Fibroblast of lung (primary cell): Measurements from ENCODE around the gene TRIM16. TPM values are rescaled to one million over a fixed set of nuclear protein-coding genes. Genes with fewer than 3 reads are reported as not detected.
"Not testable (repeated sequence)": the region's sequence is repeated elsewhere in the genome, so short reads cannot be mapped to it uniquely, and the experiment has no call there.

ENCODE experiments used
- DNase-seq, 2 donors: peaks; one replicate each; pipeline versions ENCODE4 v3.0.0 to v3.0.0-alpha.2; 2010; ENCODE audit warnings: low read depth in 2 of 2
- H2AFZ ChIP-seq: 2 replicates; pipeline ENCODE4 v1.5.1; 2012; ENCODE audit warnings: low read length, control low read depth, inconsistent platforms
- H3K27ac ChIP-seq: 2 replicates; pipeline ENCODE4 v1.5.1; 2011; ENCODE audit warnings: low read length, control low read depth; ENCODE audit not compliant: insufficient read depth
- H3K27me3 ChIP-seq: 2 replicates; pipeline ENCODE4 v1.5.1; 2011; ENCODE audit warnings: mild to moderate bottlenecking, low read length; ENCODE audit not compliant: control insufficient read depth, insufficient read depth
- H3K36me3 ChIP-seq: 2 replicates; pipeline ENCODE4 v1.5.1; 2011; ENCODE audit warnings: low read length; ENCODE audit not compliant: control insufficient read depth, insufficient read depth
- H3K4me1 ChIP-seq: 2 replicates; pipeline ENCODE4 v1.5.1; 2011; ENCODE audit warnings: low read length; ENCODE audit not compliant: control insufficient read depth, insufficient read depth; ENCODE audit errors: extremely low read depth
- H3K4me2 ChIP-seq: 2 replicates; pipeline ENCODE4 v1.5.1; 2011; ENCODE audit warnings: low read length, control low read depth; ENCODE audit not compliant: insufficient read depth; ENCODE audit errors: extremely low read depth
- H3K4me3 ChIP-seq, 4 experiments: fragments of 200-600 bp in 1 of 4; sonication (generic) in 1 of 4; replicated peaks in 1 of 4; 2 replicates each; pipeline ENCODE4 v1.5.1; 2011 to 2016; ENCODE audit warnings: low read length in 4 of 4, low read depth in 3 of 4, mild to moderate bottlenecking in 3 of 4, control low read depth in 2 of 4, inconsistent platforms in 1 of 4, mixed read lengths in 1 of 4; ENCODE audit not compliant: insufficient read depth in 1 of 4; ENCODE audit errors: control extremely low read depth in 1 of 4
- H3K79me2 ChIP-seq: 2 replicates; pipeline ENCODE4 v1.5.1; 2012; ENCODE audit warnings: mild to moderate bottlenecking, low read length, inconsistent platforms; ENCODE audit not compliant: control insufficient read depth, insufficient read depth
- H3K9ac ChIP-seq: 2 replicates; pipeline ENCODE4 v1.5.1; 2011; ENCODE audit warnings: mild to moderate bottlenecking, low read length, control low read depth; ENCODE audit not compliant: insufficient read depth
- H3K9me3 ChIP-seq: 2 replicates; pipeline ENCODE4 v1.5.1; 2012; ENCODE audit warnings: low read depth, low read length; ENCODE audit not compliant: control insufficient read depth, insufficient read depth
- H4K20me1 ChIP-seq: 2 replicates; pipeline ENCODE4 v1.5.1; 2011; ENCODE audit warnings: low read length; ENCODE audit not compliant: control insufficient read depth, insufficient read depth; ENCODE audit errors: extremely low read depth
- polyA plus RNA-seq, 2 donors: library from polyadenylated mRNA; depleted of rRNA in 1 of 2; stranded (reverse) in 1 of 2; unstranded in 1 of 2; fragments of >200 nt; gene quantifications; 2 replicates each; pipeline ENCODE4 v1.2.1, GENCODE V29; 2011 to 2012; ENCODE audit warnings: missing spikeins in 1 of 2
- total RNA-seq: library from RNA; depleted of rRNA; stranded (reverse); fragments of >200 nt; gene quantifications from 2 replicates; pipeline ENCODE4 v1.2.1, GENCODE V29; 2014

TRIM16 gene
- total and polyA plus RNA-seq, 2 donors (not counting 1 experiment from before 2014, with no cell fraction given), result 21.0 to 63.1 TPM

DNA sequence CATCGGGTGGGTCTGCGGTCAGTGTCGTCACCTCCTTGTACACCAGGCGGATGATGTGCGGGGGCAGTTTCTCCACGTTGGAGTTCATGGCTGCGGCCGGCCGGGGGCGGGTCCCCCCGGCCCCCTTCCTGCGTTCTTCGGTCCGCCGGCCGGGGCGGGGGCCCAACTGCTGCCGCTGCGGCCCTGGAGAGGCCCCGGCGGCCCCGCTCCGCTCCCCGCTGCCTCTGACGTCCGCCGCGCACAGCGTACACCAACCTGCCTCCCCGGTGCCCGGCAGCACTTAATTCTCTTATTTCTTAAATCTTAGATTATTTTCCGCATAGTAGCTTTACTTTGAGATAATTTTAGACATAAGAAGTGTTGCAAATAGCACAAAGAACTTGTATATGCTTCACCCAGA is 20.7 kb upstream of the TRIM16 start:
- H3K79me2 ChIP-seq, H3K4me1 ChIP-seq, H3K27me3 ChIP-seq, DNase-seq, H3K27ac ChIP-seq, H3K4me2 ChIP-seq, H2AFZ ChIP-seq, H3K9me3 ChIP-seq, H3K36me3 ChIP-seq, H4K20me1 ChIP-seq, H3K9ac ChIP-seq, H3K4me3 ChIP-seq: not testable (repeated sequence)

DNA sequence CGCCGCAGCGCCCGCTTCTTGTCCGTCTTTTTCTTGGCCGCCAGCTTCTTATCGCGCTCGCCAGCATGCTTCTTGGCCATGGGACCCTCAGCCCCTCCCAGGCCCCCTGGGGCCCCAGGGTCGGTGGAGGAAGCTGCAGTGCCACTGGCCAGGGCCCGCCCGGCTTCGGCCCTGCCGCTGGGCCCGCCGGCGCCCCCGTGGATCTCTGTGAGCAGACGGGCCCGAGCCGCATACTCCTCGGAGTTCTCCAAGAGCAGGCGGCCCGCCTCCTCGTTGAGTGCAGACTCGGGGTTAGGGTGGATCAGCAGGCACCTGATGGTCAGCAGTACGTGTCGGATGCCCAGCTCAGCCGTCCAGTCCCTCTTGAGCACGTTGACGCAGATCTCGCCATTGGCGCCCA is 20.1 kb upstream of the TRIM16 start:
- not testable (repeated sequence) for H3K9me3 ChIP-seq, H2AFZ ChIP-seq, H4K20me1 ChIP-seq, DNase-seq, H3K27ac ChIP-seq, H3K27me3 ChIP-seq, H3K36me3 ChIP-seq, H3K9ac ChIP-seq, H3K4me1 ChIP-seq, H3K79me2 ChIP-seq, H3K4me3 ChIP-seq, H3K4me2 ChIP-seq

DNA sequence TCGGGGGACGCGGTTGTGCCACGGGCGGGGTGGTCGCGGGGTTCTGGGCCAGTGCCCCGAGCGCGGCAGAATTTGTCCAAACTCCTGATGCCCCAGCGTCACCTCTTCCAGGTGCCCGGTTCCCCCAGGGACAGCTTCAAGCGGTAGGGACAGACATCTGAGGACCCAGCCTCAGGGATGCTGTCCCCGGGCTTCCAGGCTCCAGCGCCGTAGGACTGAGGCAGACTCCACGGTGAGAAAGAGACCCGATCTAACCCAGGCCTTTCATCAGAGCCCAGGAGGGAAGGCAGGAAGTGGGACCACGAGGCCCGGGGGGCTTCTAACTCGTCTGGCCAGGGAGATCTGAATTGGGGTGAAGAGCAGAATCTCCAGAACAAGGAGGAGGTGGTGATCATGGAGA is 15.8 kb upstream of the TRIM16 start:
- not testable (repeated sequence) for H4K20me1 ChIP-seq, H3K27me3 ChIP-seq, H3K4me2 ChIP-seq, H3K36me3 ChIP-seq, H3K79me2 ChIP-seq, H3K9me3 ChIP-seq, H3K4me1 ChIP-seq, DNase-seq, H3K27ac ChIP-seq
- H2AFZ ChIP-seq, result peak overlapping the region; percentile 57
- peak overlapping the region; percentile 62 for H3K9ac ChIP-seq
- H3K4me3 ChIP-seq, result peak overlapping the region; percentile 45 to 65 (median 58)

DNA sequence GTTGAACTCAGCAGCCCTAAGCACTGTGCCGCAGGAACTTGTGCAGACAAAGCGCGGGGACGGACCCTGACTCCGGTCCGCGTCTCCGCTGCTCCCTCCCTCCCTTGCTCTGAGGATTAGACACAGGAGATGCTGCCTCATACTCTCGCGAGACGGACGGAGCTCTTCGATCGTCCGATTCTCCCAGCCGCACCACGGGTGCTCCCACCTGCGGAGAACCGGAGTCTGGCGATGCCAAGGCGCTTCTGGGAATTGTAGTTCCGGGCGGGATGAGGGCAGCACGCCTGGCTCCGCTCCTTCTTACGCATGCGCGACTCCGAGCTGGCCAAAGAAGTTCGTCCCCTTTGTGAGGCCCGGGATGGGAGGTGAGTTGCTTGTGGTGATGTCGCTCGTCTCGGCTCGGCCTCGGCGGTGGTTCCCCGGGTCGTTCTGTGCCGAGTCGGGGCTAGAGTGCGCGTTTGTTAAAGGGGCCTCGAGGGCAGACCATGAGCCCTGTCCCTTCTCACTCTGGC is 15.4 kb upstream of the TRIM16 start, which contains the start of gene ZNF286A:
Gene ZNF286A (plus strand): TSS at position 340 of the 512 bp plus-strand sequence. CDS start 578 bp downstream, outside the sequence.
- not testable (repeated sequence) for H4K20me1 ChIP-seq, H3K9me3 ChIP-seq, H3K36me3 ChIP-seq, H3K79me2 ChIP-seq, H3K27ac ChIP-seq, H3K4me1 ChIP-seq, H3K27me3 ChIP-seq
- Histone ChIP-seq H3K4me2 (peak within 1 kb of the TSS; percentile 59), H3K4me3 (peak within 1 kb of the TSS; percentile 52 to 65 (median 62)), H3K9ac (peak within 1 kb of the TSS; percentile 62), H2AFZ (peak within 1 kb of the TSS; percentile 88)
- peak; percentile 97 to 99 for DNase-seq

DNA sequence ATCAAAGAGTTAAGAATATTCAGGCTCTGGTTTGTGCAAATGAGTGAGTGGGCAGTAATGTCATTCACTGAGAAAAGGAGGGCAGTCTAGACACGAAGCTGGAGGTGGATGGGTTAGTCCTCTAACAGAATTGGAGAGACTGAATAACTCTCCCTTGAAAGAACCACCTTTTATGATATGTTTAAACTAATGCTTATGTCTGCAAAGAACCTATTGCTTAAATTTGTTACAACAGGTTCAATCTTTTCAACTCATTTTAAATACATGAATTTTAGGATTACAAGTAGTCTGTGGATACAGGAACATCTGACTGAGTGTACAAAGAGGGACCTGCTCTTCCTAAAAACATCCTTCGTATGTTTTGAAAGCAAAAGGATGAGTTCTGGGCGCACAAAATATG is 14.9 kb upstream of the TRIM16 start:
- H2AFZ ChIP-seq, result peak overlapping the region; percentile 88
- H3K4me2 ChIP-seq, result peak overlapping the region; percentile 40
- not testable (repeated sequence) for H3K4me1 ChIP-seq, H4K20me1 ChIP-seq, H3K27ac ChIP-seq, H3K36me3 ChIP-seq, H3K27me3 ChIP-seq, H3K79me2 ChIP-seq, H3K9me3 ChIP-seq
- H3K4me3 ChIP-seq, result peak overlapping the region; percentile 52 to 65 (median 62)
- peak in 1 of 2 donors; percentile 4 for DNase-seq
- peak overlapping the region; percentile 53 for H3K9ac ChIP-seq

DNA sequence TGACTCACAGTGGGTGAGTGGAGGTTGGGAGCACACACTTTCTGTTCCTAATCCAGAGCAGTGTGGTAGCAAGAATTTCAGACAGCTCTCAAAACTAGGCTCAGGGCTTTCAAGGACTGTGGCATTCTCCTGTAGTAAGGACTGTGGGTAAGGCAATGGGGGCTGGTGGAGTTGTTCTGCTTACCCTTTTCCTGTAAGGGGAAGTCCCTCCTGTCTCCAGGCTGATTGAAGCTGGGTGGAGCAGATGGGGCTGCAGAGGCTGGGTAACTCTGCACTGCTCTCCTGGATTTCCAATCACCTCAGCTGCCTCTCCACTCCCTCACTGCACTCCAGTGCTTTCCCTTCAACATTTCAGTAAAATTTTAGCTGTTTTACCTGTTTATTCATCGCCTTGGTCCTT is 3.4 kb upstream of the TRIM16 start:
- not testable (repeated sequence) for H3K4me3 ChIP-seq, H3K9ac ChIP-seq, H2AFZ ChIP-seq, H4K20me1 ChIP-seq, H3K9me3 ChIP-seq, DNase-seq, H3K79me2 ChIP-seq, H3K27me3 ChIP-seq, H3K27ac ChIP-seq, H3K4me2 ChIP-seq, H3K36me3 ChIP-seq, H3K4me1 ChIP-seq

DNA sequence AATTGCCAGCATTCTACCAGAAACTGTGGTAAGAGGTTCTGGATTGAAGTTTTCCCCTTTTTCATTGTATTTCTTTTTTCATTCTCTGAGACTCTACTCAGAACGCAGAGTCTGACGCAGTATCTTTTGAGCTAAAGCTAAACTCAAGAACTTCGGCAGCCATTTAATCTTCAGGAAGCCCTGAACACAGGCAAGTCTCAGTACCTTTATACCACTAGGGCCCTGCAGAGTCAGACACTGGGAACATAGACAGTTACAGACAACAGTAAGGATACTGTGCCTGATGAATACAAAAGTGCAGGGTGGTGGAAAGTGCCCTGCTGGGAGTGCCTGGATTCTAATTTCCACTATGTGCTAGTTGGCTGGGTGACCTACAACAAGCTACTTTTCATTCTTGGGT is 976 bp downstream of the TRIM16 start:
- H3K27me3 ChIP-seq, H3K4me1 ChIP-seq, H3K79me2 ChIP-seq, H4K20me1 ChIP-seq, H3K9ac ChIP-seq, H3K4me2 ChIP-seq, H2AFZ ChIP-seq, DNase-seq, H3K9me3 ChIP-seq, H3K27ac ChIP-seq, H3K36me3 ChIP-seq: not testable (repeated sequence)
- H3K4me3 ChIP-seq, result peak overlapping the region in 2 of 4 experiments; percentile 69 to 78
